HCT116 (cell line): ENCODE data around the gene AKIRIN2. TPM values are rescaled to one million over a fixed set of nuclear protein-coding genes. Genes with fewer than 3 reads are reported as not detected.
A peak's percentile ranks its signal among the peaks of the same experiment; 100 is the strongest.

Source experiments
- ATAC-seq: fragments of 200-7000 bp; cut with Tn5 transposase; 2 replicates; pipeline ENCODE4 v1.9.1; 2020; ENCODE audit warnings: mild to moderate bottlenecking, moderate library complexity
- BruUV-seq: library from RNA; stranded (reverse); fragments of 400-500 nt; replicated peaks from 2 replicates; lab custom pipeline; 2021; lab: Mats Ljungman, UMichigan
- CTCF ChIA-PET: fragments of 300-600 bp; sonication (Branson Sonifier 250); formaldehyde crosslinking; loops from one replicate; lab custom pipeline; 2021; ENCODE audit warnings: antibody characterized with exemption; lab: Charles Lee
- POLR2A ChIA-PET: fragments of 300-600, 350-600 bp; sonication (Branson Sonifier 250); formaldehyde crosslinking; loops from one replicate; lab custom pipeline; 2021; ENCODE audit warnings: antibody characterized with exemption; lab: Charles Lee
- RAD21 ChIA-PET, 2 experiments: fragments of 300-600 bp; sonication (Branson Sonifier 250); formaldehyde crosslinking; loops; one replicate each; lab custom pipeline; 2023; ENCODE audit warnings: low total read pairs in 2 of 2; ENCODE audit not compliant: uncharacterized antibody in 2 of 2, unreplicated experiment in 2 of 2, low non-redundant PET in 1 of 2; lab: Charles Lee
- DNase-seq: peaks from one replicate; pipeline ENCODE4 v3.0.0-alpha.2; 2010; ENCODE audit warnings: low read depth, low spot score
- H2AFZ ChIP-seq: fragments of 200-600 bp; shearing (Covaris generic), sonication (generic); 2 replicates; pipeline ENCODE4 v1.6.1; 2017; ENCODE audit warnings: low read depth, mixed run types, mixed read lengths, antibody characterized with exemption, low read length; ENCODE audit not compliant: poor library complexity, severe bottlenecking
- H3K27ac ChIP-seq: 2 replicates; pipeline ENCODE4 v1.5.1; 2012; ENCODE audit warnings: low read depth, low read length
- H3K27me3 ChIP-seq: fragments of 200-600 bp; sonication (generic); 2 replicates; pipeline ENCODE4 v1.6.1; 2016; ENCODE audit warnings: mixed run types, low read length, mixed read lengths; ENCODE audit not compliant: insufficient read depth
- H3K36me3 ChIP-seq, 2 experiments: fragments of 200-500 bp in 1 of 2; fragments of 200-600 bp in 1 of 2; sonication (Bioruptor generic) in 1 of 2; sonication (generic) in 1 of 2; 2 replicates each; pipeline versions ENCODE4 v1.5.1 to v1.6.1; 2014 to 2016; ENCODE audit warnings: low read length in 2 of 2, inconsistent platforms in 1 of 2, mixed read lengths in 1 of 2, mixed run types in 1 of 2; ENCODE audit not compliant: insufficient read depth in 2 of 2, control insufficient read depth in 1 of 2
- H3K4me1 ChIP-seq, 2 experiments: fragments of 200-600 bp in 1 of 2; sonication (generic) in 1 of 2; 2 replicates each; pipeline versions ENCODE4 v1.5.1 to v1.6.1; 2012 to 2017; ENCODE audit warnings: low read length in 2 of 2, inconsistent platforms in 1 of 2, mild to moderate bottlenecking in 1 of 2, mixed read lengths in 1 of 2, mixed run types in 1 of 2, moderate library complexity in 1 of 2; ENCODE audit not compliant: insufficient read depth in 2 of 2, control insufficient read depth in 1 of 2
- H3K4me2 ChIP-seq: fragments of 200-600 bp; sonication (generic); 2 replicates; pipeline ENCODE4 v1.6.1; 2017; ENCODE audit warnings: mixed run types, low read length, mixed read lengths
- H3K4me3 ChIP-seq, 2 experiments: fragments of 200-600 bp in 1 of 2; sonication (generic) in 1 of 2; replicated peaks in 1 of 2; 2 replicates each; pipeline ENCODE4 v1.5.1; 2011 to 2016; ENCODE audit warnings: low read length in 2 of 2, control low read depth in 1 of 2, low read depth in 1 of 2, mild to moderate bottlenecking in 1 of 2, mixed read lengths in 1 of 2, mixed run types in 1 of 2
- H3K79me2 ChIP-seq: fragments of 200-600 bp; sonication (generic); 2 replicates; pipeline ENCODE4 v1.6.1; 2017; ENCODE audit warnings: mild to moderate bottlenecking, mixed run types, low read length, moderate library complexity, mixed read lengths; ENCODE audit not compliant: insufficient read depth
- H3K9ac ChIP-seq: fragments of 200-600 bp; sonication (generic); 2 replicates; pipeline ENCODE4 v1.6.1; 2016; ENCODE audit warnings: low read length, mixed read lengths
- H3K9me2 ChIP-seq: fragments of 200-600 bp; sonication (generic), shearing (Covaris generic); 2 replicates; pipeline ENCODE4 v1.6.1; 2017; ENCODE audit warnings: mixed run types, mild to moderate bottlenecking, moderate library complexity; ENCODE audit not compliant: insufficient read depth
- H3K9me3 ChIP-seq, 2 experiments: fragments of 200-500 bp in 1 of 2; fragments of 200-600 bp in 1 of 2; sonication (Bioruptor generic) in 1 of 2; sonication (generic) in 1 of 2; 2 replicates each; pipeline ENCODE4 v1.6.1; 2014 to 2017; ENCODE audit warnings: low read length in 2 of 2, mixed read lengths in 2 of 2, inconsistent platforms in 1 of 2, low read depth in 1 of 2, mild to moderate bottlenecking in 1 of 2, mixed run types in 1 of 2, moderate library complexity in 1 of 2; ENCODE audit not compliant: control insufficient read depth in 1 of 2, insufficient read depth in 1 of 2
- H4K20me1 ChIP-seq: fragments of 200-600 bp; sonication (generic), shearing (Covaris generic); 2 replicates; pipeline ENCODE4 v1.6.1; 2017; ENCODE audit warnings: mixed run types, mild to moderate bottlenecking, moderate library complexity; ENCODE audit not compliant: insufficient read depth
- ATF3 ChIP-seq: IDR thresholded peaks from 2 replicates; pipeline ENCODE4 v1.6.1; 2012
- CBX3 ChIP-seq: IDR thresholded peaks from 2 replicates; pipeline ENCODE4 v1.6.1; 2012; ENCODE audit warnings: low read depth
- CEBPB ChIP-seq: IDR thresholded peaks from 2 replicates; pipeline ENCODE4 v1.6.1; 2012; ENCODE audit warnings: low read depth
- EGR1 ChIP-seq: IDR thresholded peaks from 2 replicates; pipeline ENCODE4 v1.6.1; 2012; ENCODE audit warnings: low read depth
- ELF1 ChIP-seq: IDR thresholded peaks from 2 replicates; pipeline ENCODE4 v1.6.1; 2012; ENCODE audit warnings: low read depth, borderline replicate concordance
- EZH2 ChIP-seq: fragments of 200-600 bp; sonication (generic); IDR thresholded peaks from 2 replicates; pipeline ENCODE4 v1.6.1; 2017; ENCODE audit warnings: antibody characterized with exemption, mixed run types
- EZH2phosphoT487 ChIP-seq: fragments of 200-600 bp; IDR thresholded peaks from 2 replicates; pipeline ENCODE4 v1.6.1; 2018; ENCODE audit warnings: antibody characterized with exemption, borderline replicate concordance
- FOSL1 ChIP-seq: IDR thresholded peaks from 2 replicates; pipeline ENCODE4 v1.6.1; 2012; ENCODE audit warnings: low read depth
- JUND ChIP-seq: IDR thresholded peaks from 2 replicates; pipeline ENCODE4 v1.6.1; 2012
- MAX ChIP-seq: IDR thresholded peaks from 2 replicates; pipeline ENCODE4 v1.6.1; 2012
- POLR2A ChIP-seq: IDR thresholded peaks from 2 replicates; pipeline ENCODE4 v1.7.0; 2011; ENCODE audit warnings: borderline replicate concordance; ENCODE audit not compliant: insufficient read depth, insufficient read length; ENCODE audit errors: extremely low read depth
- POLR2AphosphoS5 ChIP-seq: IDR thresholded peaks from 2 replicates; pipeline ENCODE4 v1.6.1; 2011; ENCODE audit warnings: mild to moderate bottlenecking, low read depth, low read length, moderate library complexity
- RAD21 ChIP-seq: IDR thresholded peaks from 2 replicates; pipeline ENCODE4 v1.6.1; 2012; ENCODE audit warnings: low read depth, mild to moderate bottlenecking
- REST ChIP-seq: IDR thresholded peaks from 2 replicates; pipeline ENCODE4 v1.6.1; 2012; ENCODE audit warnings: low read depth
- SIN3A ChIP-seq: IDR thresholded peaks from 2 replicates; pipeline ENCODE4 v1.6.1; 2012; ENCODE audit warnings: low read depth
- SP1 ChIP-seq: IDR thresholded peaks from 2 replicates; pipeline ENCODE4 v1.6.1; 2012; ENCODE audit warnings: low read depth
- SRF ChIP-seq: IDR thresholded peaks from 2 replicates; pipeline ENCODE4 v1.6.1; 2012; ENCODE audit warnings: low read depth
- TCF7L2 ChIP-seq: IDR thresholded peaks from 2 replicates; pipeline ENCODE4 v1.7.0; 2011; ENCODE audit warnings: borderline replicate concordance, inconsistent platforms; ENCODE audit not compliant: insufficient read depth, insufficient read length; ENCODE audit errors: extremely low read depth
- YY1 ChIP-seq: IDR thresholded peaks from 2 replicates; pipeline ENCODE4 v1.6.1; 2011; ENCODE audit warnings: low read length, low read depth, moderate library complexity, mild to moderate bottlenecking; ENCODE audit not compliant: insufficient replicate concordance; ENCODE audit errors: extremely low read depth
- ZBTB33 ChIP-seq: IDR thresholded peaks from 2 replicates; pipeline ENCODE4 v1.6.1; 2011; ENCODE audit warnings: mild to moderate bottlenecking, low read length, moderate library complexity; ENCODE audit not compliant: insufficient replicate concordance; ENCODE audit errors: extremely low read depth
- ZFX ChIP-seq: fragments of 450-650 bp; IDR thresholded peaks from 2 replicates; pipeline ENCODE4 v1.6.1; 2017
- ZNF274 ChIP-seq: fragments of 200-500 bp; sonication (Bioruptor generic); IDR thresholded peaks from 2 replicates; pipeline ENCODE4 v1.6.1; 2014; ENCODE audit warnings: mild to moderate bottlenecking, low read depth, low read length, inconsistent platforms
- intact Hi-C: fragments of 100-400 bp; cut with micrococcal nuclease; formaldehyde crosslinking; loops from 2 replicates; pipeline ENCODE4 v1.10.0; 2022
- total RNA-seq: library from RNA; stranded (reverse); gene quantifications from one replicate; pipeline ENCODE4 v1.2.1, GENCODE V29; 2021; ENCODE audit not compliant: unreplicated experiment

The AKIRIN2 gene
- total RNA-seq, 1 experiment from 2014 or later, result 54.8 TPM

GRCh38 chr6:87731818-87732661, 30.0 kb upstream of the AKIRIN2 start:
- H4K20me1 ChIP-seq, result no peaks in the 10 kb centered on the region
- H3K9me2 ChIP-seq, result no peaks in the 10 kb centered on the region
- no peaks in the 10 kb centered on the region for H3K36me3 ChIP-seq
- CTCF ChIA-PET, result no interaction called here
- peak overlapping the region; percentile 28; the same call in 1 of the 2 replicates for H3K9ac ChIP-seq
- H2AFZ ChIP-seq, result peak overlapping the region; percentile 92
- ATAC-seq (peak; percentile 82), DNase-seq (peak; percentile 76)
- no peaks in the 10 kb centered on the region for H3K79me2 ChIP-seq
- RAD21 ChIA-PET, result no interaction called here
- intact Hi-C loops, result loop anchor here (1.0 kb wide), 1 partner anchor 9 kb away; no protein-coding TSS in a partner anchor
- no peaks in the 10 kb centered on the region for H3K9me3 ChIP-seq
- H3K4me3 ChIP-seq, result peak overlapping the region in 1 of 2 experiments; percentile 42; a peak in 2 of 4 replicates
- peaks cover 12 to 37% of the 10 kb centered on the region in 2 experiments; a peak in 3 of 4 replicates for H3K4me1 ChIP-seq
- H3K27me3 ChIP-seq, result no peaks in the 10 kb centered on the region
- peak overlapping the region; percentile 21; the same call in 1 of the 2 replicates for H3K27ac ChIP-seq
- no TSS peak for BruUV-seq
- peak overlapping the region; percentile 65 for H3K4me2 ChIP-seq
- POLR2A ChIA-PET, result interaction anchor here (0.9 kb wide), 1 partner anchor 8 kb away, joined by 3 read pairs; no protein-coding TSS in a partner anchor
- TF ChIP-seq SIN3A (peak; percentile 83; the same call in 1 of the 2 replicates), MAX (peak; percentile 77), CBX3 (peak; percentile 88; the same call in 1 of the 2 replicates), CEBPB (peak; percentile 100), SRF (peak; percentile 57; the same call in 1 of the 2 replicates), ELF1 (peak; percentile 67), ZNF274 (no peak), POLR2AphosphoS5 (peak; percentile 57), ATF3 (no peak; the same call in 1 of the 2 replicates), REST (no peak), ZFX (no peak), JUND (peak; percentile 52), SP1 (peak; percentile 80), ZBTB33 (no peak), POLR2A (no peak), RAD21 (no peak; the same call in 1 of the 2 replicates), FOSL1 (peak; percentile 75), EZH2 (no peak), EGR1 (no peak), YY1 (peak; percentile 25), TCF7L2 (peak; percentile 41), EZH2phosphoT487 (no peak)
